Stimulated activated CD4-positive, alpha-beta T cell treated with anti-CD3 and anti-CD28 coated beads, TNF-alpha, amount 100 ng/mL, for 48 hours (primary cell): Measurements from ENCODE around the gene KCNC4.

Experiments
- DNase-seq, 3 donors: peaks; one replicate each; pipeline ENCODE4 v3.0.0-alpha.2; 2020; ENCODE audit warnings: low read depth in 3 of 3

The KCNC4 gene

GRCh38 chr1:110188035-110188618 is 22.0 kb upstream of the KCNC4 start:
- no peak for DNase-seq

GRCh38 chr1:110189181-110189580 is 20.9 kb upstream of the KCNC4 start:
- no peak for DNase-seq

GRCh38 chr1:110190282-110190929 is 19.7 kb upstream of the KCNC4 start:
- DNase-seq: no peak

- no peak for DNase-seq
These were observed 17.6 kb upstream of the KCNC4 start for GRCh38 chr1:110192541-110192940.

- DNase-seq: no peak
These were observed 14.9 kb upstream of the KCNC4 start for GRCh38 chr1:110195196-110195595.

- DNase-seq: peak in 2 of 3 donors; percentile 38 to 39
These were observed 13.0 kb upstream of the KCNC4 start for GRCh38 chr1:110196917-110197765.

- DNase-seq: no peak
These were observed 12.0 kb upstream of the KCNC4 start for GRCh38 chr1:110197905-110198629.

- DNase-seq: no peak
These were observed 11.4 kb upstream of the KCNC4 start for GRCh38 chr1:110198746-110199145.

DNA sequence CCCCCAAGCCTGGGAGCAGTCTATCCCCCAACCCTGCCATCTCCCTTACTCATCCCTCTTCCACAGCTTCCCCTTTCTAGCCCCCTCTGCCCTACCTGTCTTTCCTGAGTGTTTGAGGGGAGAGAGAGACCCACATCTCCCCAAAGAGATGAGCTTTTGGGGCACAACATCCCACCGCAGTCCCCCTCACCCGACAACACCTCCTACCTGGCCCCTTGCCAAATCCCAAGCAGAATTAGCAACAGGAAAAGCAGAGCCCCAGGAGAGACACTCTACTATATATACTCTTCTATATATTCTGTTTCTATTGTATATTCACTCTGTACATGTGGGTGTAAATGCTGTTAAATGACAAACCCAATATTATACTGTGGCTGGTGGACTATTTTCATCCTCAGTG is 9.9 kb upstream of the KCNC4 start:
- no peak for DNase-seq

DNA sequence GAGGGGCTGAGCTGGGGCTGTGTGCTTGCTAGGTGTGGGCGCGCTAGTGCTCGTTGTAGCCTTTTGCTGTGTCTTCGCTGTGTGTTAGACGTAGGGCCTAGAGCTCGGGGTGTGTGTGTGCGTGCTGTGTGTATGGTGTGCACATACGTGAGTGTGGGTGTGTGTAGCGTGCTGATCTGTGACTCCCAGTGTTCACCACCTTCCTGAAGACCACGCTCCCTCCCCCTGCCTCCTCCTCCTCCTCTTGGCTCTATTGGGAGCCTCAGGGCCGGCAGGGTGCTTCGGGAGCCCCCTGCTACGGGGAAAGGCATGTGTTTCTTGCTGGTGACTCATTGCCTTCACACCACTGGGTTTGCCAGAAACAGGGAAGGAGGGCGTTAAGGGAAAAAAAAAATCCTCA is 9.4 kb upstream of the KCNC4 start:
- no peak for DNase-seq

GRCh38 chr1:110201157-110201825 is 8.8 kb upstream of the KCNC4 start:
- DNase-seq: no peak

DNA sequence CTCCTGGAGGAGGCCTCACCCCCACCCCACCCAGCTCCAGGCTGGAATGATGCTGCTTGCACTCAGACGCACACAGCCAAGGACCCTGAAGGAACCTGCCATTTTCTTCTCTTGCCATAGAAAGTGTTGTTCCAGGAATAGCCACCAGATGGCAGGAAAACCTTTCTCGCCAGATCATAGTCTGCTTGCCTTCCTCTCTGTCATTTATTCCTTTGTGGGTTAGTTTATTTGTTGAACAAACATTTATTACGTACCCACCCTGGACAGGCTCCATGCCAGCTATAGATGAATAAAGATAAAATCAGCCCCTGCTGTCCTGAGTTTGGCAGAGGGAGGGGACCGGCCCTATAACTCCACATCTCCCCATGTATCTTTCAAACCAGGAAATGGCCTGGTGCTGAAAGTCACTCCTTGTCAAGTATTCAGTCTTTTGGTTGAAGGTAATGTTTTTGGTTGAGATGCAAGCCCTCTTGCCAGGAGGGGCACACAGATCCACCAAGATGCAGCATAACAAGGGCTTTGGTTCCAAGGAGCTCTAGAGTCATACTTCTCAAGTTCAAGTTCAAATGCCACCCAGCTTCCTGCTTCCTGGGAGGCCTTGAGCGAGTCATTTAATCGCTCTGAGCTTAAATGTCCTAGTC is 7.0 kb upstream of the KCNC4 start:
- peak in 2 of 3 donors; percentile 57 to 68 for DNase-seq

- no peak for DNase-seq
These were observed 5.0 kb upstream of the KCNC4 start for GRCh38 chr1:110205156-110205555.

- DNase-seq: no peak
These were observed 4.4 kb upstream of the KCNC4 start for GRCh38 chr1:110205591-110206155.

DNA sequence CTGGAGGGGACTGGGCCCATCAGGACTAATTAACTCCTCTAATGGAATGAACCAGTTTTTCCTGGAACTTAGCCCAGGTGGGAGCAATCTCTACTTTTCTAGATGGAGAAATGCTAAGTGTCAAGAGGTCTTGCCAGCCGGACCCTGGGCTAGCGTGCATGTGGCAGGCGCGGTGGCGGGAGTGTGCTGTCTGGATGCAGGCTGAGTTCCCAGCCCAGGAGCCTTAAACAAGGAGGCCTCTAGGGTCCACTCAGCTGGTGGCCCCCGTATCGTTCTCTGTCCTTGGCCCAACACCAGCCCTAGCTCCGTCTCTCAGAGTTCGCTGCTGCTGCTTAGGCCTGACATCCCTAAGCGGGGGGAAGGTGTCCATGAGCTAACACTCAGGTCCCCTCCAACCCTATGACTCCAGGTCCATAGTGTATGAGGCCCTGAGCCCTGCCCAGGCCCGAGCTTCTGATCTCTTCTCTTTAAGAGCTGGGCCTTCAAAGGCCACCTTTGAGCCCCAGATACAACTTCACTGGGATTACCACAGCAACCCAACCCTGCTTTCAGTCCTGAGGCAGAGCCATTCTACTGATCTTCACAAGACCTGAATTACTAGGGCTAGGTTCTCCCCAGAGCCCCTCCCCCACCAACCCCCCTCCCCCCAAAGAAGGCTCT is 3.7 kb upstream of the KCNC4 start:
- no peak for DNase-seq

DNA sequence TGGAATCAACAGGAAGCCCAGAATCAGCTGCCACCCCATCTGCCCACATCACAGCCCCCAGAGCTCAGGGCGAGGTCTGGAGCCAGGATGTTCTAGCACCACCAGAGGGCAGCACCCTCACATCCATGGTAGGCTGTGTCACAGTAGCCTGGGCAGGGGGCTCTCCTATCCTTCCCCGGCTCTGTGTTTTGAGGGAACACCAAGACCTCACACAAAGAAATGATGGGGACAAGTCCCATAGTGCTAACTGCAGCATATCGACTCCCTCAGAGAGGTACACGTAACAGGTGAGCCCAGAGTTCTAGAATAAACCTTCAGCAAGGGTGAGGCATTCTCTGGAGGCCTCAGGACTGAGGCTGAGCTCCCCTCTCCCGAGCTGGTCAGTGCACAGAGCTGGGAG is 2.3 kb upstream of the KCNC4 start:
- peak; percentile 46 to 79 (median 66) for DNase-seq

- no peak for DNase-seq
These were observed 1.0 kb upstream of the KCNC4 start for GRCh38 chr1:110208916-110209645.

DNA sequence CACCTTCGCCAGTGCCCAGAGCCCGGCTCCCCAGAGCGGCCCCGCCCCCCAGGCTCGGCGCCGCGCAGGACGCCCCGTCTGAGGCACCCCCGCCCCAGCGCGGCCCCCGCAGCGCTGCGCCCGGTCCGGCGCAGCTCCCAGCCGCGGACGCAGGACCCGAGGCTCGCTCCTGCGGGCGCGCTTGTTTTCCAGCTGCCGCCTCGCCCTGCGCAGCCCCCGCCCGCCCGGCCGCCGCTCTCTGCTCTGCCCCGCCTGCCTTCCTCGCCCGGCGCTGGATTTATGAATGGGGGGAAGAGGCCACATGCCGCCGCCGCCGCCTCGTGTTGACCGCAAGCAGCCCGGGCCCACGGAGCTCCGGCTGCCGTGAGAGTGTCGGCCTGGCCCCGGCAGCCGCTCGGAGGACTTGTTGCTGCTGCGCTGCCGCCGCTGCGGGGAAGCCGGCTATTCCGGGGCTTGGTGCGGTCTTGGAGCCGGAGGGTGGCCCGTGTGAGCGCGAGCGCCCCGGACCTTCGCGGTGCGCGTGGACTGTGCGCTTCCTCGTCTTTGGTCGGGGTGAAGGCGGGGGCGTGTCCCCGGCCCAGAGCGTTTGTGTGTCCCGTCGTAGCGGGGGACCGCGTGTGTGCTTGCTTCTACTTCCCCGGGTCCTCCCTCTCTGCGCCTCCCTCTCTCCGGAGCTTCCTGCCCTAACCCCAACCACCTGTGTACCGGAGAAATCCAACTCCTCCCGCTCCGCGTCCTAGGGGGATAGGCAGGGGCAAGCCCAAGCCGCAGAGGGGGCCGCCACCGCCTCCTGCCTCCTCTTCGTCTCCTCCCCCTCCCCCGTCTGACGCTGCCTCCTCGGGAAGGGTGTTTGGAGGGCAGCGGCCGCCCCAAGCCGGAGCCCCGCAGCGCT is 736 bp downstream of the KCNC4 start:
- DNase-seq: peak in 1 of 3 donors; percentile 40
